Progenitor cell of endocrine pancreas (in vitro differentiated cells): Measurements from ENCODE around the gene MX1. TPM values are rescaled to one million over a fixed set of nuclear protein-coding genes. Genes with fewer than 3 reads are reported as not detected.
A peak's percentile ranks its signal among the peaks of the same experiment; 100 is the strongest.

Experiments
- DNase-seq: peaks from one replicate; pipeline ENCODE4 v3.0.0; 2021; ENCODE audit warnings: low spot score; ENCODE audit not compliant: unreplicated experiment
- H3K27ac Mint-ChIP-seq: 2 replicates; pipeline ENCODE4 v1.8.0; 2021; ENCODE audit warnings: mild to moderate bottlenecking, moderate library complexity, mixed read lengths
- H3K27me3 Mint-ChIP-seq: 2 replicates; pipeline ENCODE4 v1.8.0; 2021; ENCODE audit warnings: mixed read lengths
- H3K36me3 Mint-ChIP-seq: 2 replicates; pipeline ENCODE4 v1.8.0; 2022; ENCODE audit warnings: mixed read lengths; ENCODE audit not compliant: insufficient read depth
- H3K4me1 Mint-ChIP-seq: 2 replicates; pipeline ENCODE4 v1.8.0; 2021; ENCODE audit warnings: low read depth, mixed read lengths
- H3K4me3 Mint-ChIP-seq: 2 replicates; pipeline ENCODE4 v1.8.0; 2021; ENCODE audit warnings: low read depth, mild to moderate bottlenecking, moderate library complexity, mixed read lengths
- H3K9me3 Mint-ChIP-seq: 2 replicates; pipeline ENCODE4 v1.8.0; 2021; ENCODE audit warnings: low read depth, mixed read lengths
- long read RNA-seq: library from polyadenylated mRNA; unstranded; transcript quantifications from one replicate; pipeline ENCODE4 v2.0.0, GENCODE V29; 2020
- total RNA-seq: library from RNA; stranded (reverse); gene quantifications from 2 replicates; pipeline ENCODE4 v1.2.1, GENCODE V29; 2021
- TF ChIP-seq, protein P1 (sequence below): fragments of 200-600 bp; sonication (generic); IDR thresholded peaks from one replicate; pipeline ENCODE4 v1.5.0; 2021; ENCODE audit warnings: antibody characterized with exemption, mild to moderate bottlenecking; ENCODE audit not compliant: unreplicated experiment

MX1 gene, protein sequence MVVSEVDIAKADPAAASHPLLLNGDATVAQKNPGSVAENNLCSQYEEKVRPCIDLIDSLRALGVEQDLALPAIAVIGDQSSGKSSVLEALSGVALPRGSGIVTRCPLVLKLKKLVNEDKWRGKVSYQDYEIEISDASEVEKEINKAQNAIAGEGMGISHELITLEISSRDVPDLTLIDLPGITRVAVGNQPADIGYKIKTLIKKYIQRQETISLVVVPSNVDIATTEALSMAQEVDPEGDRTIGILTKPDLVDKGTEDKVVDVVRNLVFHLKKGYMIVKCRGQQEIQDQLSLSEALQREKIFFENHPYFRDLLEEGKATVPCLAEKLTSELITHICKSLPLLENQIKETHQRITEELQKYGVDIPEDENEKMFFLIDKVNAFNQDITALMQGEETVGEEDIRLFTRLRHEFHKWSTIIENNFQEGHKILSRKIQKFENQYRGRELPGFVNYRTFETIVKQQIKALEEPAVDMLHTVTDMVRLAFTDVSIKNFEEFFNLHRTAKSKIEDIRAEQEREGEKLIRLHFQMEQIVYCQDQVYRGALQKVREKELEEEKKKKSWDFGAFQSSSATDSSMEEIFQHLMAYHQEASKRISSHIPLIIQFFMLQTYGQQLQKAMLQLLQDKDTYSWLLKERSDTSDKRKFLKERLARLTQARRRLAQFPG
- total RNA-seq: 2.1 and 2.6 TPM in 2 replicates
- long read RNA-seq, partial matches to known transcripts: 1 of 5 reads
- long read RNA-seq, other reads (novel, unspliced or antisense): 3 of 5 reads

DNA sequence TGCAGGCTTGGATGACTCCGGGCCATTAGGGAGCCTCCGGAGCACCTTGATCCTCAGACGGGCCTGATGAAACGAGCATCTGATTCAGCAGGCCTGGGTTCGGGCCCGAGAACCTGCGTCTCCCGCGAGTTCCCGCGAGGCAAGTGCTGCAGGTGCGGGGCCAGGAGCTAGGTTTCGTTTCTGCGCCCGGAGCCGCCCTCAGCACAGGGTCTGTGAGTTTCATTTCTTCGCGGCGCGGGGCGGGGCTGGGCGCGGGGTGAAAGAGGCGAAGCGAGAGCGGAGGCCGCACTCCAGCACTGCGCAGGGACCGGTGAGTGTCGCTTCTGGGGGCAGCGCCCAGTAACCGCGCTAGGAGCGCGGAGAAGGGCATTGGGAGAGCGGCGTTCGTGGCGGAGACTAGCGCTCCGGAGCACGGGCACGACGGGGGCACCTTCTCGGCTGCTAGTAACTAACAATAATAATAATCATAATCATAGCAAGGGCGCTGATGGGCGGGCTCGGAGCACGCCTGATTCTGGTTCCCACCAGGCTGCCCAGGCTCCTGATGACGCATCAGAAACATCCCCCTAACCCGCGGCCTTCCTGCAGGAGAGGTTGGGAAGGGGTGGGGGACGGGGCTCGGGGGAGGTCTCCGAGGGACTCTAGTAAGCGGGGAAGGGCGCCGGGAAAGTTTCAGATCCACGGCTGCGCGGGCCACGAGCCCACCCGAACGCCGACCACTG, at the start of gene MX1:
MX1 (plus strand) TSS at position 286 of the 722 bp plus-strand sequence. CDS start 5,832 bp downstream, outside the sequence.
- Mint-ChIP-seq H3K27me3 (peaks cover 48% of the 10 kb centered on the region), H3K36me3 (no peaks in the 10 kb centered on the region), H3K9me3 (no peaks in the 10 kb centered on the region), H3K4me3 (peak within 1 kb of the TSS; percentile 64), H3K27ac (peak within 1 kb of the TSS; percentile 78), H3K4me1 (peaks cover 8% of the 10 kb centered on the region)
- TF ChIP-seq, protein P1, sequence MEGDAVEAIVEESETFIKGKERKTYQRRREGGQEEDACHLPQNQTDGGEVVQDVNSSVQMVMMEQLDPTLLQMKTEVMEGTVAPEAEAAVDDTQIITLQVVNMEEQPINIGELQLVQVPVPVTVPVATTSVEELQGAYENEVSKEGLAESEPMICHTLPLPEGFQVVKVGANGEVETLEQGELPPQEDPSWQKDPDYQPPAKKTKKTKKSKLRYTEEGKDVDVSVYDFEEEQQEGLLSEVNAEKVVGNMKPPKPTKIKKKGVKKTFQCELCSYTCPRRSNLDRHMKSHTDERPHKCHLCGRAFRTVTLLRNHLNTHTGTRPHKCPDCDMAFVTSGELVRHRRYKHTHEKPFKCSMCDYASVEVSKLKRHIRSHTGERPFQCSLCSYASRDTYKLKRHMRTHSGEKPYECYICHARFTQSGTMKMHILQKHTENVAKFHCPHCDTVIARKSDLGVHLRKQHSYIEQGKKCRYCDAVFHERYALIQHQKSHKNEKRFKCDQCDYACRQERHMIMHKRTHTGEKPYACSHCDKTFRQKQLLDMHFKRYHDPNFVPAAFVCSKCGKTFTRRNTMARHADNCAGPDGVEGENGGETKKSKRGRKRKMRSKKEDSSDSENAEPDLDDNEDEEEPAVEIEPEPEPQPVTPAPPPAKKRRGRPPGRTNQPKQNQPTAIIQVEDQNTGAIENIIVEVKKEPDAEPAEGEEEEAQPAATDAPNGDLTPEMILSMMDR: no peak
- DNase-seq: no peak

DNA sequence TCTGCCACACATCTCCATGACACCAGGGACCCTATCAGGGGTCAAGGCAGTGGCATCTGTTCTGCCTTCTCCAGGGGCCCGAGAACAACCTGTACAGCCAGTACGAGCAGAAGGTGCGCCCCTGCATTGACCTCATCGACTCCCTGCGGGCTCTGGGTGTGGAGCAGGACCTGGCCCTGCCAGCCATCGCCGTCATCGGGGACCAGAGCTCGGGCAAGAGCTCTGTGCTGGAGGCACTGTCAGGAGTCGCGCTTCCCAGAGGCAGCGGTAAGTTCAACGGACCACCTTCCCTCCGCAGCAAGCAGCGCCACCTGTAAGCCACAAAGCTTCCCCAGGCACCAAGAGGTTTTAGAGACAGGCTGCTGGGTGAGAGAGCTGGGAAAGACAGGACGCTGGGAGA, 48.3 kb upstream of the MX1 start:
- Mint-ChIP-seq H3K27me3 (peaks cover 15% of the 10 kb centered on the region), H3K9me3 (no peaks in the 10 kb centered on the region), H3K4me1 (no peaks in the 10 kb centered on the region), H3K27ac (no peak overlapping the region), H3K36me3 (no peaks in the 10 kb centered on the region), H3K4me3 (no peak overlapping the region)
- DNase-seq: no peak
- TF ChIP-seq, protein P1: no peak

DNA sequence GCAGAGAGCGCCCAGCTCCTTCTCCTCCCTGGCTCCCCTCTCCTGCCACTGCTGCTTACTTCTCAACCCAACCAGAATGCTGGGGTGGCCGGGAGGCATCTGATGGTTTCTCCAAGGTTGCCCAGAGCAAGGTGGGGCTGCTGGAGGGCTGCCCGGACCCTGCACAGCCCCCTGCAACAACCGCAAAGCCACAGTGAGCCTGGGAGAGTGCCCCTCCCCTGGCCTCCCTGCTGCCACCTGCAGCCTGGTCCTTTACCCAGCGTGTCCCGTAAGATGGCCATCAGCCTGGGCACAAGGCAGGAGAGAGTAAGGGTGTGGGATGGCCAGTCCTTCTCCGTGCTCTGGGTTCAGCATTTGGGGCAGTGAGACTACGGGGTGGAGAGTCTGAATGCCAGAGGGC, 47.2 kb upstream of the MX1 start:
- no peak overlapping the region for H3K4me3 Mint-ChIP-seq

DNA sequence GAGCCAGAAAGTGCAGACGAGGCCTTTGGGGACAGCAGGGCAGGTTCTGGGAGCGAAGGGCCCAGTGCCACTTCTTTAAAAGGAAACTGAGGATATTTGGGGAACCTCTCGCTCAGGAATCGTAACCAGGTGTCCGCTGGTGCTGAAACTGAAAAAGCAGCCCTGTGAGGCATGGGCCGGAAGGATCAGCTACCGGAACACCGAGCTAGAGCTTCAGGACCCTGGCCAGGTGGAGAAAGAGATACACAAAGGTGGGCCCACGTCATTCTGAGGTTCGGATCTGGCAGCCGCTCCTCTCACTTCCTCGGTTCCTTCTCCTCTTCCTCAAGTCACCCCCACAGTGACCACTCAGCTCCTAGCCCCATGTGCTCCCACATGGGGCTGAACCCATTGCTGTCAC, 46.1 kb upstream of the MX1 start:
- no peaks in the 10 kb centered on the region for H3K9me3 Mint-ChIP-seq
- no peak for DNase-seq
- no peaks in the 10 kb centered on the region for H3K4me1 Mint-ChIP-seq
- no peaks in the 10 kb centered on the region for H3K36me3 Mint-ChIP-seq
- peaks cover 15% of the 10 kb centered on the region for H3K27me3 Mint-ChIP-seq
- TF ChIP-seq, protein P1: no peak
- H3K4me3 Mint-ChIP-seq: no peak overlapping the region
- H3K27ac Mint-ChIP-seq: no peak overlapping the region

More for the DNA sequence above, 47.2 kb upstream of the MX1 start:
- TF ChIP-seq, protein P1: no peak
- no peak overlapping the region for H3K27ac Mint-ChIP-seq
- no peaks in the 10 kb centered on the region for H3K36me3 Mint-ChIP-seq
- no peaks in the 10 kb centered on the region for H3K9me3 Mint-ChIP-seq
- DNase-seq: no peak
- H3K4me1 Mint-ChIP-seq: no peaks in the 10 kb centered on the region
- peaks cover 15% of the 10 kb centered on the region for H3K27me3 Mint-ChIP-seq

DNA sequence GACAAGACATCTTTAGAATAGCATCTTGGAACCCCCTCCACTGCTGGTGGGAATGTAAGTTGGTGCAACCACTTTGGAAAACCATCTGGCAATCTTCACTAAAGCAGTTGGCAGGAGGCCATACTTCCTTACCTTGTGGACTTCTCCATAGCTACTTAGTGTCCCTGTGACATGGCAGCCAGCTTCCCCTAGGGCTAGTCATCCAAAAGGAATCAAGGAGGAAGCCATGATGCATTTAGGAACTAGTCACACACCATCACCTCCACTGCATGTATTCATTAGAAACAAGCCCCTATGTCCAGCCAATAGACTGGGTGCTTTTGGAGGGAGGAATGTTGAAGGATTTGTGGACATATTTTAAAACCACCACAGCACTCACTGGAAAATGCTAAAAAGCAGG, 44.3 kb upstream of the MX1 start:
- H3K27ac Mint-ChIP-seq: no peak overlapping the region
- H3K27me3 Mint-ChIP-seq: peaks cover 12% of the 10 kb centered on the region

More for the DNA sequence above, 44.3 kb upstream of the MX1 start:
- no peak for DNase-seq
- no peaks in the 10 kb centered on the region for H3K36me3 Mint-ChIP-seq
- H3K4me3 Mint-ChIP-seq: no peak overlapping the region
- H3K4me1 Mint-ChIP-seq: no peaks in the 10 kb centered on the region
- no peaks in the 10 kb centered on the region for H3K9me3 Mint-ChIP-seq
- TF ChIP-seq, protein P1: no peak
